GM11168 (cell line): Measurements from ENCODE around the gene FAM43A.

Experiments used
- in situ Hi-C: fragments of 300-500 bp; cut with MboI; formaldehyde crosslinking; loops from one replicate; pipeline ENCODE4 v1.12.0; 2022; ENCODE audit warnings: low sequenced_read_pairs; ENCODE audit not compliant: unreplicated experiment

Gene FAM43A

DNA sequence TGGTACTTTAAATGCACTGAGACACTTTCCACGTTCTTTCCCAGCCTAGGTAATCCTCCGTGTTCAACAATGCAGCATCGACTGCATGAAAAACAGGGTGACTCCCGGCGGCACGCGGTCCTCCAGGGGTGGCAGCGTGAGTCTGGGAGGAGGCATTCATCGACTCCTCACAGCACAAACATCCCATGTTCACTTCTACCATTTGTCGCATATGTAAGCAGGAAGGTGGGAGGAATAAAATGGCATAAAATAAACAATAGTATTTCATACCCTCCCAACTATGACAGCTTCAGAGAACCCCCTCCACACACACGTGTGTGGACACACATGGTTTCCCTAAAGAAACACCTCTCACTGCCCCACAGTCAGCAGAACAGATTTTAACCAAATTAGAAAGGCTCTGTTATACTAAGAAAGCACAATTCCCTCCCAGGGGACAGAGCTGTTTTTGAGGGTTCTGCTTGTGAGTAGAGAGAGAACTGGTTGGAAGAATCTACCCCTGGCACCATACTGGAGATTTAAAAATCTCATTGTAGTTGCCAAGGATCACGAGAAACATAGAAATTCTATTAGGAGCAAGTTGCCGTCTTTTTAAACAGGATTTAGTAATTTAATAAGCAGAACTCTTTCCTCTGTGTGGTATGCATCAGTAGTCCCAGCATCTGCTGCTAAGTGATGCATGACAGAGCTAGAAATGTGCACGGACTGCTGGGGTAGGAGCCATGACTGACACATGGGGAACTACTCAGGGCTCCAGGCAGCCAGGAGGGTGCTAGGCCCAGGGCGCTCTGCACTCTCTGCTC, 6.0 kb downstream of the FAM43A start:
- in situ Hi-C loops, result loop anchor here (25.0 kb wide), 3 partner anchors 271 to 846 kb away; partner anchors contain the start of gene PPP1R2

DNA sequence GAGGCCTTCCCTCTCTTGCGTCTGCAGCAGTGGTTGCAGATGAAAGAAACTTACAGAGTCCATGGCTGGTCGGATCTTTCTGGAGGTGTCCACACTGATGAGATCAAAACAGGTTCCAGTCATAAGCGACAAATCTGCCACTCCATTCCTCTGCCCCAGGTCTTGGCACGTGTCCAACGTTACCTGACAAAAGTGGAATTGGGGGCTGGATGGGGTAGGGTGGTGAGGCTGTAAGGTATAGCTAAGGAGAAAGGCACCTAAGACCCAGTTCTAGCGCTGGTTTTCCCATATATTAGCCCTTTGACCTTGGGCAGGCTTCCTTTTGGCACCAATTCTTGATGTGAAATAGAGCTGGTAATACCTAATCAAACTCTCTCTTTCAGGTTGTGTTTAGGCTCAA, 11.0 kb downstream of the FAM43A start:
- in situ Hi-C loops, result loop anchor here (25.0 kb wide), 3 partner anchors 266 to 841 kb away; partner anchors contain the start of gene PPP1R2

DNA sequence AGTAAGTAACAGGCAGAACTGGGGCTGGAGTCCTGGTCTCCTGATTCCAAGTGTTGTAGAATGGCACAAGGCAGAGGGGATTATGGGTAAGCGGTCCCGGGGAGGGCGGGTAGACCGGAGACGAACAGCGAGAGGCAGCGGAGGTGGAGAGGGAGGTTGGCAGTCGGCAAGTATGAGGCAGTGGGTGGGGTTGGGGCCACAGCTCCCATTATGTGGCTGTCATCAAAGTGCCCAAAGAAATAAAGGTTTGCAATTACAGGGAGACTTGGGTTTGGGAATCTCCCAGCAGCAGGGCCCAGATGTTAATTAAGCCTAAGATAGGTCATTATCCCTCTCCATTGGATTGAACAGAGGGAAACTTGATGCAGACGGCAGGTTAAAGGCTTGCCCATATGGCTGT, 16.9 kb downstream of the FAM43A start:
- in situ Hi-C loops, result no loop called here

- in situ Hi-C loops, result no loop called here
Observed at GRCh38 chr3:194705227-194705626, 19.5 kb downstream of the FAM43A start.

- in situ Hi-C loops, result no loop called here
Observed at GRCh38 chr3:194705761-194706160, 20.1 kb downstream of the FAM43A start.

- in situ Hi-C loops, result no loop called here
Observed at GRCh38 chr3:194707147-194707540, 21.5 kb downstream of the FAM43A start.

GRCh38 chr3:194711286-194711685, 25.6 kb downstream of the FAM43A start:
- in situ Hi-C loops, result no loop called here

- in situ Hi-C loops, result no loop called here
Observed at GRCh38 chr3:194711913-194712312, 26.2 kb downstream of the FAM43A start.

DNA sequence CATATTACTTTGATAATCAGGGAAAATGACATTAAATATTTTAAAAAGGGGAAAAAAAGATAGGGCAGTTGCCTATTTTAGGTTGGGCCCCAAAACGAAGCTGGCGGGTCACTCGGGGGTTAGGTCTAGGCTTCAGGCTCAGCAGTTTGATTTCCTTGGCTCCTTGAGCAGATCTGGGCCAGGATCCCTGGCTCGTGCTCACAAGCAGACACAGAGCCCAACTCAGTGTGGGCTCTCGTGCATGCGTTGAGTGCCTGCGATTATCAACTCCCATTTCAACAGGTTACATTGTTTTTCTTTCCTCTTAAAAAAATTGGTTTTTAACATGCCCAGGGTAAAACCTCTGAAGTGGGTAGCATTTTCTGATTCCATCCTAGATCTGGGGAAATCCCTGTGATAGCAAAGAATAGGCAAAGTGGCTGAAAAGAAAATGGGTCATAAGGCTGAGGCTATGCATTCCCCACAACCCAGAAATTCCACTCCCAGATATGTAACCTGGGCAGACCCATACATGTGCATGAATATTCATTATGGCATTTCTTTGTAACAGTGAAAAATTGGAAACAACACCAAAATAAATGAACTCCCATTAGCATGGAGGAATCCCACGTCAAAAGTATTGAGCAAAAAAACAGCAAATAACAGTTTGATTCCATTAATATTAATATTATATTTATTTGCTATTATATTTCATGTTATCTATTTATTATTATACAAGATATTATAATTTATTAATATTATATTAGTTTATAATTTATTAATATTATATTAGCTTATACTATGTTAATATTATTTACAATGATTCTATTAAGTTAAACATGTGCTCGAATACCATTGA, 27.8 kb downstream of the FAM43A start:
- in situ Hi-C loops, result no loop called here

DNA sequence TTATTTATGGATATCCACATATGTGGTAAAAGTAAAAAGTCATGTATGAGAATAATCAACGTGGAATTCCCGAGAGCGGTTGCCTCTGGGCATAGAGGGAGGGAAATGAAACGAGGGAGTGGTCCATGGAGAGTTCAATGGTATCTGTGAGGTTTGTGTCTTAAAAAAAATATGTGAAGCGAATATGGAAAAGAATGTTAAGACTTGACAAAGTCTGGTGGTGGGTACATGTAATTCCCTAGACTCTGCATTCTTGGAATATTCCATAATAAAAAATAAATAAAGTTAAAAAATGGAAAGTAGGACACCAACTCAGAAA, 28.4 kb downstream of the FAM43A start:
- in situ Hi-C loops, result no loop called here

- in situ Hi-C loops, result no loop called here
Observed at GRCh38 chr3:194714564-194714963, 28.9 kb downstream of the FAM43A start.

- in situ Hi-C loops, result no loop called here
Observed at GRCh38 chr3:194715022-194715800, 29.5 kb downstream of the FAM43A start.

- in situ Hi-C loops, result no loop called here
Observed at GRCh38 chr3:194718079-194718478, 32.4 kb downstream of the FAM43A start.

GRCh38 chr3:194720048-194720447, 34.4 kb downstream of the FAM43A start:
- in situ Hi-C loops, result no loop called here

DNA sequence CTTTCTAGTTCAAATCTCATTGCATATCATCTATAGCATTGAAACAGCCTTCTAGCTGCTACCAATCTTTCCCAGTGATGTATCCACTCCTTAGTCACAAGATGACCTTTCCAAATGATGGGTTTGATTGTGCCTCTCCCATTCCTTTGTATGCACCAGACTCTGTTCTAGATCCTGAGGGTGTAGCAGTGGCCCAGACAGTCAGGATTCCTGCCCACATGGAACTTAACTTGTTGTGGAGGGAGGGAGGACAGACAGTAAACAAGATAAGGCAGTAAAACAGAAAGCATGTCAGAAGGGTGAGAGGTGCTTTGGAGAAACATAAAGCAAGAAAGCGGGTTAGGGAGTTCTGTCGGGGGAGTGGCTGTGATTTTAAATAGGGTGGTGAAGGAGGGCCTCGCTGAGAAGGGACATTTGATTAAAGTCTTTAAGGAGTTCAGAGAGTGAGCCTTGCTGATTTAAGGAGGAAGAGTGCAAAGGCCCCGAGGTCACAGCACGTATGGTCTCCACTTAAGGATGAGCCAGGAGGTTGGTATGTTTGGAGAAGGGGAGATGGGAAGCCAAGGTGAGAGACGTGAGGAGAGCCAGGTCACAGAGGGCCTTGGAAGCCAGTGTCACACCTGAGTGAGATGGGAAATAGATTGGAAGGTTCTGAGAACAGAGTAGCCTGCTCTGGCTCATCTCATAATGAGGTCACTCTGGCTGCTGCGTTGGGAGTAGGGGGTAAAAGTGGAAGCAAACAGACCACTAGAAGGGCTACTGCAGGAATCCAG, 38.3 kb downstream of the FAM43A start:
- in situ Hi-C loops, result no loop called here

GRCh38 chr3:194725346-194725745, 39.7 kb downstream of the FAM43A start:
- in situ Hi-C loops, result no loop called here

- in situ Hi-C loops, result no loop called here
Observed at GRCh38 chr3:194727435-194728128, 41.9 kb downstream of the FAM43A start.

- in situ Hi-C loops, result no loop called here
Observed at GRCh38 chr3:194728986-194729385, 43.3 kb downstream of the FAM43A start.

DNA sequence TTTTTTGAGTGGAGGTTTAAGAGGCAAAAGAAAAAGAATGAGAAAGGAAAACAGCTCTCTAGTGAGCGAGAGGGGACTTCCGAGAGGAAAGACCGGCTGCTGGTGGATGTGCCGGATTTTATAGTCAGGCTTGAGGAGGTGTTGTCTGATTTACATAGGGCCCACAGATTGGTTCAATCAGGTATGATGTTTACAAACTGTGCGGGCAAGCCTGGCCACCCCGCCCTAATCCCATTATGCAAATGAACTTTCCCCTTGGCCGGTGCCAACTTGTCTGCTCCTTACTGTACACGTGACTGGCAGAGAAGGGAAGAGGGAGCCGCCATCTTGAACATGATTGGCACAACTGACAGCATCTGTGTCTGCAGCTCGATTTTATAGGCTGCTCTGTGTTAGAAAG, 44.7 kb downstream of the FAM43A start:
- in situ Hi-C loops, result no loop called here
